Right lobe of liver (tissue), 6 donors: ENCODE data around the gene KRTAP5-11. TPM values are rescaled to one million over a fixed set of nuclear protein-coding genes. Genes with fewer than 3 reads are reported as not detected.

Source experiments
- ATAC-seq, 4 donors: fragments of 200-7000 bp; cut with Tn5 transposase; one replicate each; pipeline ENCODE4 v1.9.1; 2020; ENCODE audit warnings: mild to moderate bottlenecking in 4 of 4, moderate library complexity in 4 of 4
- DNase-seq, 3 donors: peaks; one replicate each; pipeline ENCODE4 v3.0.0-alpha.2; 2020
- H3K27ac ChIP-seq, 3 donors: fragments of 200-600 bp; one replicate each; pipeline ENCODE4 v1.8.0; 2022
- H3K27me3 ChIP-seq, 2 donors: fragments of 200-600 bp; one replicate each; pipeline ENCODE4 v1.8.0; 2022
- H3K36me3 ChIP-seq, 4 donors: fragments of 200-600 bp; sonication (generic) in 1 of 4; one replicate each; pipeline versions ENCODE4 v1.5.1 to v1.8.0; 2017 to 2022; ENCODE audit warnings: control low read depth in 1 of 4
- H3K4me1 ChIP-seq, 4 donors: fragments of 200-600 bp; sonication (generic) in 1 of 4; one replicate each; pipeline versions ENCODE4 v1.5.1 to v1.8.0; 2017 to 2022; ENCODE audit warnings: control low read depth in 1 of 4
- H3K4me3 ChIP-seq, 3 donors: fragments of 200-600 bp; one replicate each; pipeline ENCODE4 v1.8.0; 2022
- H3K9me3 ChIP-seq, 4 donors: fragments of 200-600 bp; sonication (generic) in 1 of 4; one replicate each; pipeline versions ENCODE4 v1.5.1 to v1.8.0; 2017 to 2022; ENCODE audit warnings: control low read depth in 1 of 4
- CTCF ChIP-seq, 4 donors: fragments of 200-600 bp in 3 of 4; fragments of 450-650 bp in 1 of 4; IDR thresholded peaks; one replicate each; pipeline versions ENCODE4 v1.5.1 to v1.8.0; 2016 to 2022; ENCODE audit warnings: antibody characterized with exemption in 4 of 4, mild to moderate bottlenecking in 2 of 4
- POLR2A ChIP-seq: fragments of 450-650 bp; IDR thresholded peaks from one replicate; pipeline ENCODE4 v1.6.1; 2017; ENCODE audit warnings: antibody characterized with exemption, mild to moderate bottlenecking
- WGBS: methylation state at CpG from one replicate; pipeline ENCODE4 v1.1.6; 2018; ENCODE audit warnings: low coverage, low lambda C conversion rate; ENCODE audit not compliant: insufficient coverage; ENCODE audit errors: missing lambda C conversion rate; 5-methylcytosine and 5-hydroxymethylcytosine counted together
- intact Hi-C, 2 donors: fragments of 100-400 bp; cut with DNase I; formaldehyde crosslinking; loops; one replicate each; pipeline versions ENCODE4 v1.11.2 to v1.14.1; 2022
- small RNA-seq, 2 experiments: library from RNA; depleted of rRNA; stranded (forward); fragments of <200 nt; gene quantifications; one replicate each; pipeline ENCODE3, GENCODE V24; 2016
- total RNA-seq, 6 experiments: library from RNA; depleted of rRNA in 2 of 6; stranded (reverse); fragments of >200 nt in 2 of 6; fragmentation: NEBNext Ultra II Directional in 3 of 6; extraction: Animal tissue kit (Norgen Biotek cat#: 25700) in 3 of 6; gene quantifications; one replicate each; pipeline versions ENCODE4 v1.1.0 to v1.2.4, GENCODE V29; 2016 to 2023
- donor health status: DM: no; HTN: yes; CAD: no.
- donor health status: DM: no; HTN: no; CAD: no.
- donor health status: DM: no; HTN: no; CAD: no.
- donor health status: DM: no; HTN: yes; CAD: no.
- donor health status: DM: no; HTN: yes; CAD: no.

The KRTAP5-11 gene
- total RNA-seq, 6 experiments from 2014 or later = not detected

GRCh38 chr11:71532036-71532610, 50.6 kb downstream of the KRTAP5-11 start:
- TF ChIP-seq POLR2A (no peak), CTCF (IDR thresholded peaks at IDR 0.05) (no peak)
- no peak overlapping the region for H3K4me3 ChIP-seq
- H3K9me3 ChIP-seq = no peaks in the 10 kb centered on the region
- DNase-seq (no peak), ATAC-seq (no peak)
- H3K4me1 ChIP-seq = peaks cover 0 to 26% (median 12%) of the 10 kb centered on the region in 4 donors
- WGBS = 74% methylated on average over 10 of the region's 10 CpGs
- no peak overlapping the region for H3K27ac ChIP-seq
- intact Hi-C loops = no loop called here
- no peaks in the 10 kb centered on the region for H3K36me3 ChIP-seq
- no peaks in the 10 kb centered on the region for H3K27me3 ChIP-seq

Small RNA genes within 50 kb of the gene (small RNA-seq; reads per million reads assigned to genes)
- gene AP000867.1 (0 reads per million in 2 experiments), gene KRTAP5-14P (0 reads per million in 2 experiments)

Other genes starting within 250 kb of the KRTAP5-11 start
- gene DHCR7, start 134.5 kb downstream of the KRTAP5-11 start, total RNA-seq = 100 to 1,000 TPM in 4 of 6 experiments, 10 to 100 TPM in 2; 42.0 to 320 (median 126) TPM
- gene NADSYN1, start 129.7 kb downstream of the KRTAP5-11 start, total RNA-seq = 10 to 100 TPM; 26.4 to 54.7 (median 35.4) TPM
- 1 to 10 TPM in 1 of 6 experiments, under 1 TPM in 3, not detected in 2; 0.18 to 3.9 (median 0.23) TPM for gene KRTAP5-7, start 55.6 kb downstream of the KRTAP5-11 start, total RNA-seq
- gene KRTAP5-8, start 44.9 kb downstream of the KRTAP5-11 start, total RNA-seq = under 1 TPM in 1 of 6 experiments, not detected in 5; 0.24 TPM
- under 1 TPM in 2 of 6 experiments, not detected in 4; 0.17 to 0.38 TPM for gene KRTAP5-9, start 34.5 kb downstream of the KRTAP5-11 start, total RNA-seq
- gene KRTAP5-10, start 17.3 kb downstream of the KRTAP5-11 start, total RNA-seq = under 1 TPM in 3 of 6 experiments, not detected in 3; 0.17 to 0.18 (median 0.18) TPM